ENCODE data around the gene TMC5. TPM values are rescaled to one million over a fixed set of nuclear protein-coding genes. Genes with fewer than 3 reads are reported as not detected.
A peak's percentile ranks its signal among the peaks of the same experiment; 100 is the strongest.
"Not testable (repeated sequence)": the region's sequence is repeated elsewhere in the genome, so short reads cannot be mapped to it uniquely, and the experiment has no call there.

The TMC5 gene, protein sequence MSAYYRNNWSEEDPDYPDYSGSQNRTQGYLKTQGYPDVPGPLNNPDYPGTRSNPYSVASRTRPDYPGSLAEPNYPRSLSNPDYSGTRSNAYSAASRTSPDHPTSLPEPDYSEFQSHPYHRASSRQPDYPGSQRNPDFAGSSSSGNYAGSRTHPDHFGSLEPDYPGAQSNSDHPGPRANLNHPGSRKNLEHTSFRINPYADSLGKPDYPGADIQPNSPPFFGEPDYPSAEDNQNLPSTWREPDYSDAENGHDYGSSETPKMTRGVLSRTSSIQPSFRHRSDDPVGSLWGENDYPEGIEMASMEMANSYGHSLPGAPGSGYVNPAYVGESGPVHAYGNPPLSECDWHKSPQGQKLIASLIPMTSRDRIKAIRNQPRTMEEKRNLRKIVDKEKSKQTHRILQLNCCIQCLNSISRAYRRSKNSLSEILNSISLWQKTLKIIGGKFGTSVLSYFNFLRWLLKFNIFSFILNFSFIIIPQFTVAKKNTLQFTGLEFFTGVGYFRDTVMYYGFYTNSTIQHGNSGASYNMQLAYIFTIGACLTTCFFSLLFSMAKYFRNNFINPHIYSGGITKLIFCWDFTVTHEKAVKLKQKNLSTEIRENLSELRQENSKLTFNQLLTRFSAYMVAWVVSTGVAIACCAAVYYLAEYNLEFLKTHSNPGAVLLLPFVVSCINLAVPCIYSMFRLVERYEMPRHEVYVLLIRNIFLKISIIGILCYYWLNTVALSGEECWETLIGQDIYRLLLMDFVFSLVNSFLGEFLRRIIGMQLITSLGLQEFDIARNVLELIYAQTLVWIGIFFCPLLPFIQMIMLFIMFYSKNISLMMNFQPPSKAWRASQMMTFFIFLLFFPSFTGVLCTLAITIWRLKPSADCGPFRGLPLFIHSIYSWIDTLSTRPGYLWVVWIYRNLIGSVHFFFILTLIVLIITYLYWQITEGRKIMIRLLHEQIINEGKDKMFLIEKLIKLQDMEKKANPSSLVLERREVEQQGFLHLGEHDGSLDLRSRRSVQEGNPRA
- total RNA-seq: 1.2 TPM

DNA sequence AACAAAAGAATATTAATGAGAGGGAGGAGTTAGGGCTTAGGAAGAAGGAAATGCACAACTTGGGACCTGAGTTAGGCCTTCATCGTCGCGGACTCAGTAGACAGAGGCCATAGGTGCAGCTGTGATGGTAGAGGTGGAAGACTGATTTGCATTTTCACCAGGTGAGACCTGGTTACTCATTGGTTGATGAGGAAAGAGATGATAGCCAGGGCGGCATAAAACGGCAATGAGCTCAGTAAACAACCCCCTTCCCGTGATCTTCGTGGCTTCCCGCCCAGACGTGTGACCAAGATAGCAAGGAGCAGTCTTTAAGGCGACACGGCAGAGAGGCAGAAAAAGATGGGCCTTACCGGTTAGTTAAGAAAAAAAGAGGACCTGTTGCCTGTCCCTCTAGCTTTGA is at the start of gene TMC5:
TSS of gene TMC5 (plus strand) at position 244 of the 400 bp plus-strand sequence. CDS start 22,156 bp downstream, outside the sequence.
- DNase-seq: no peak

DNA sequence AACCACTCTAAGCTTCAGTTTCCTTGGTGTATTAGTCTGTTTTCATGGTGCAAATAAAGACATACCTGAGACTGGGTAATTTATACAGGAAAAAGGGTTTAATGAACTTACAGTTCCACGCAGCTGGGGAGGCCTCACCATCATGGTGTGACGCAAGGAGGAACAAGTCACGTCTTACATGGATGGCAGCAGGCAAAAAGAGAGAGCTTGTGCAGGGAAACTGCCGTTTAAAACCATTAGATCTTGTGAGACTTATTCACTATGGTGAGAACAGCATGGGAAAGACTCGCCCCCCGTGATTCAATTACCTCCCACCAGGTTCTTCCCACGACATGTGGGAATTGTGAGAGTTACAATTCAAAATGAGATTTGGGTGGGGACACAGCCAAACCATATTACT is 45.1 kb upstream of the TMC5 start:
- not testable (repeated sequence) for DNase-seq

DNA sequence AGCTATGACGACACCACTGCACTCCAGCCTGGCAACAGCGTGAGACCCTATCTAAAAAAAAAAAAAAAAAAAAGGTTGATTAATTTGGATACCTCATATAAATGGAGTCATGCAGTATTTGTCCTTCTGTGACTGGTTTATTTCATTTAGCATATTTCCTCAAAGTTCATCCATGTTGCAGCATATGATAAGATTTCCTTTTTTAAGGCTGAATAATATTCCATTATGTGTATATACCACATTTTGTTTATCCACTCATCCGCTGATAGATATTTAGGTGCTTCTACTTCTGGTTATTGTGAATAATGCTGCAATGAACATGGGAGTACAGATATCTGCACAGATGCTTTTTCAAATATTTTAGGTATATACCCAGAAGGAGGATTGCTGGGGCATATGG is 43.3 kb upstream of the TMC5 start:
- no peak for DNase-seq

DNA sequence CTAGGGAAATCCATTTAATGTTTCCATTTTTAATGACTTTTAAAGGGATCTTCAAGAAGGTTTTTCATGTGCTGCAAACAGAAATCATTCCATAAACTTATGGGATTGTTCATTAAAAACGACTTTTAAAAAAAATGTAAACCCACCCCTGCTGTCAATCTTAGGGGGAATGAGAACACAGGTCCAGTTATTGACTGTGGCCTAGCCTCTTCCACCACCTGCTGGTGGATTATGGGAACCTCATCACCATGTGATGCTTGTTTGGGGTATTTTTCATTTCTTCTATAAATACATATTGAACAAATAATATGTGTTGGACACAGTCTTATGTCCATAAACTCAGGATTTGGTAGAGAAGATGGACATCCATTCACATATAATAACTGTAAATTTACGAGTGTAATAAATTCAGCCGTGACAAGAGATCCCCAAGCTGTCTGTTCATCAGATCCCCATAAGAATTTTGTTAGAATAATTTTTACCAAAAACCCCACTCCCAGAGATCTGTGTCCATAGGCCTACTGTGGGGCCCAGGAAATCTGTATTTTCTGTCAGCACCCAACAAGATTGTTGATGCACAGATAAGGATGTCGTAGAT is 42.0 kb upstream of the TMC5 start:
- DNase-seq: peak; percentile 64

DNA sequence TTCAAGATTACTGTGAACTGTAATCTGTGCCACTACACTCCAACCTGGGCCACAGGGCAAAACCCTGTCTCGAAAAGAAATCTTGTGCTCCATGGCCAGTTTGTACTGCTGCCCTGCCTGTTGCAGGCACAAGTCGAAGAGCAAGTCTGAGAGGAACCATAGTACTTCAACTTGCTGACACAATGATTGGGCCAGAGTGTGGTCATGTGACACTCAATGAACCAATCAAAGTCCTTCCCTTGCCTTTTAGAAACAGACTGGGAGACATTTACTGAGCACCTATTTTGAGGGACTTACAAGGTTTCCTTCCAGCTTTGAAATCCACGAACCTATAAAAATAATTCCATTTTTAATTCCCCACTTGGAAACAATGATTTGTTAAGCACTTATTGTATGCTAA is 39.8 kb upstream of the TMC5 start:
- DNase-seq: no peak

DNA sequence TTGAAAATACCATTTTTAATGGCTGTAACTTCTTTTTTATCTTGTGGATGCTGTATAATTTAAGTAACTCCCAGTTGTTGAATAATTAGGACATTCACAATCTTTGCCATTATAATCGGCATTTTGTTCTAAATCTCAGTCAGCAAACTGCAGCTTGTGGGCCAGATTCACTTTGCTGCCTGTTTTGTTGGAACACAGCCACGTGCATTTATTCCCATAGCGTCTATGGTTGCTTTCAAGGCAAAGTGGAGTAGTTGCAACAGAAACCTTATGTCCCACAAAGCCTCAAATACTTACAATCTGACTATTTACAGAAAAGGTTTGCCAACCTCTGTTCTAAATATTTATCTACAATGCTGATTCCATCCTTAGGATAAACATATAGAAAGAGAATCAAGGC is 39.2 kb upstream of the TMC5 start:
- no peak for DNase-seq

DNA sequence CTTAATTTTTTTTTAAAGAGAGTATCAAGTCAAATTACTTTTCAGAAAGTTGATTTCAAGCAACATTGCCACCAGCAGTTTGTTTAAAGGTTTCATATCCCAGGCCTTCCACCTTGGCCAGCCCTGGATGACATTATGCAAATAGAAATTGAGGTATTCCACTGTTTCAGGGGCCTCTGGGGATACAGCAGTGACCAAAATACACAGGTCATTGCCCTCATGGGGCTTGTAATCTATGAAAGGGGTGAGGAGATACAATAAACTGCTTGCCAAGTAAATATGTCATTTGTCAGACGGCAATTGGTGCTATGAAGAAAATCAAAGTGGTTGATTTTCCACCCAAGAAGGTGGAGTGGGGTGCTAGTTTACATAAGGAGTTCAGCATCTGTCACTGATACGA is 37.8 kb upstream of the TMC5 start:
- no peak for DNase-seq

DNA sequence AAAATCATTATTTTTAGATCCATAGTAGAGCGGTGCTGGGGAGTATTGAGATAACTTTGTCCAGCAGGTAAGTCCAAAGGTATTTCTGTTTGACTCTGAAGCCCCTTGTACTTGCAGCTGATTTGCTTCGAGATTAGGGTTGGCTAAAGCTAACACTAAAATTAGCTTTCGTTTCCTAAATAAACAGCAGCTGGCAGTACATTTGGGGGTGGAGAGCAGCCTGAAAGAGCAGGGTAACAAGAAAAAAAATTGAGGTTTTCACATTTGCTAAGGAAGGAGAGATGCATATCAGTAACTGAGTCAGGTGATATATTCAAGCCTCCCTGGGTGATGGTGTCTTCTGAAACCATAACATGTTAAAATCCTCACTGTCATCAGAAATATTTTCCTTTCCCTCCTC is 37.4 kb upstream of the TMC5 start:
- no peak for DNase-seq

DNA sequence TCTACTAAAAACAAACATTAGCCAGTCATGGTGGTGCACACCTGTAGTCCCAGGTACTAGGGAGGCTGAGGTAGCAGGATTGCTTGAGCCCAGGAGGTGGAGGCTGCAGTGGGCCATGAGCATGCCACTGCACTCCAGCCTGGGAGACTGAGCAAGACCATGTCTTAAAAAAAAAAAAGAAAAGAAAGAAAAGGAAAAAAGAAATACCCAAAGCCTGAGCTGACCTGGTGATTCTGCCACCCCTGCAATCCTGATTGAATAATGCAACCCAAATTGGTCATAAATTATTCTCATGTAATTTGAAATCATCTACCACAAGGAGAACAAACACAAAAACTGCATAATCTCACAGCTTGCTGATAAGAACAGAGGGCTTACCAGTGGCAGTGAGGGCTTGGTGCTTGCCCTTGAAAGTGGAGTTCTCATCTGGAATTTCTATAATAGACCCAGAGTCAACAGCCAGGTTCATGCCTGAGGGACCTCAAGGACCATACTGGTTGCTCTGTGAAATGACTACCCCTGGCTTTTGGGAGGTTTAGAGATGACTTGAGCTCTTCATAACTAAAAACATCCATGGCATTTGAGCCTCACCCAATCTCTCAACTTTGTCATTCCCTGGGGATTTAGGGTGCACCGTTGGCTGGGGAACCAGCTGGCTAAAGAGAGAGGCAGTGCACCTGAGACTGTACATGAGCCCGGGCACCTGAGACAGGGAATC is 35.4 kb upstream of the TMC5 start:
- DNase-seq: no peak

DNA sequence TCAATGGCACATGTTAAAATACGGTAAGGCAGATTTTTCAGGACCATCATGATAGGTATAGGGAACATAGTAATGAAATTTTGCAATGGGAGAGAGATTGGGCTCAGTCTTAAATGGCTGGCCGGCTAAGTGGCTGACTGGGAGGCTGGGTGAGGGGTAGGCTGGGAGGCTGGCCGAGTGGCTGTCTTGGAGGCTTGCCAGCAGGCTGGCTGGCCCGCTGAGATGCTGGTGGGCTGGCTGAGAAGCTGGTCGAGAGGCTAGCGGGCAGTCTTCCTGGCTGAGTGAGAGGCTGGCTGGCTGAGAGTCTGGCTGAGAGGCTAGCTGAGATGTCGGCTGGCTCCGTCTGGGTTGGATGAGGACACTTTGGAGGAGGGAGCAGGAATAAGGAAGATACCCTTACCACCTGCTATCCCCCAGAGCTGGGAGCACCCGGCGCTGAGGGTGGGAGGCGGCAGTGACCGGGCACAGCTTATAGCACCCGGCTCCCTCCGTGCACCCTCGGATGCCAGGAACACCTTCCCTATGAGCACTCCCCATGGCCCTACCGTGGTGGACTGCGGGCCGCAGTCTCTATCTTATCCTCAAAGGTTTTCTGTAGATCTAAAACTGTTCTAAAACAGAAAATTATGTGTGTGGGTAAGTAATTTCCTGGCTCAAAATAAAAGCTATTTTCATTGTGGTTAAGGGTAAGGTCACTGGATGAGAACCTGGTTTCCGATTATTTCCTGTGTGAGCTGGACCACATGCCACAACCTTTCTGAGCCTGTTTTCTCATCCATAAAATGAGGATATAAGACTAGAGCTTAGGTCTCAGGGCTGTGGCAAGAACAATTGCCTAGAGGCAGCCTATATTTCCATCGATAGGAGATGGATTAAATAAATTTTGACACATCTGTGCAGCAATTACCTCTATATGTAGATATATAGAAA is 34.5 kb upstream of the TMC5 start:
- DNase-seq: no peak

DNA sequence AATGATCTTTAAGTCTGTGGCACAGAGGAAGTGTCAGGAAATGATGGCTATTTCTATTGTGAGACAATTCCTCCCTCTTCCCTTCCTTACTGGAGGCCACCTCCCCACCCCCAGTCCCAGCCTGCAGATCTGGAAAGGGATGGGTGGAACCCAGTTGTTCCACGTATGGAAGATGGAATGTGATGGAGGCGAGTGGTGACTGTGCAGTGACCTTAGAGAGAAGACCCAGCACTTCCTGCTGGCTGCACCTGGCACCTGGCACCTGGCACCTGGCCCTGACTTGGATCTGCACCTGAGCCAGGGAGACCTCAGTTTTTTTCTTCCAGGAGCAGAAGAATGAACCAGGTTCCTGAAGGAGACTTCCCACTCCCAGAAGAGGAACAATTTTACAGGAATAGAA is 33.0 kb upstream of the TMC5 start:
- DNase-seq: no peak

DNA sequence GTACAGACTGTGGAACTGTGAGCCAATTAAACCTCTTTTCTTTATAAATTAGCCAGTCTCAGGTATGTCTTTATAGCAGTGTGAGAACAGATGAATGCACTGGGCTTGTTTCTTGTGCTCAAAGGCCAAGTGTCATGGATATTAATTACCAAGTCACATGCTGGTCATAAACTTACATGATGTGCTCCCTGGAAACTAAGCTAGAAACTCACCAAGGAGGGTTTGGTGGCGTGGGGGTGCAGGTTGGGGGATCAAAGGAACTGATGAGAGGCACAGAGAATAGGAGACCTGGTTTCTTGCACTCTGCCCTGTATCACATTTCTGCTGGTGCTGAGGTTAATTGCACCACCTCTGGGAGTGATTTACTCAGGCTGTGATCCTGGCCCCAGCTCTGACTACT is 31.2 kb upstream of the TMC5 start:
- DNase-seq: no peak

DNA sequence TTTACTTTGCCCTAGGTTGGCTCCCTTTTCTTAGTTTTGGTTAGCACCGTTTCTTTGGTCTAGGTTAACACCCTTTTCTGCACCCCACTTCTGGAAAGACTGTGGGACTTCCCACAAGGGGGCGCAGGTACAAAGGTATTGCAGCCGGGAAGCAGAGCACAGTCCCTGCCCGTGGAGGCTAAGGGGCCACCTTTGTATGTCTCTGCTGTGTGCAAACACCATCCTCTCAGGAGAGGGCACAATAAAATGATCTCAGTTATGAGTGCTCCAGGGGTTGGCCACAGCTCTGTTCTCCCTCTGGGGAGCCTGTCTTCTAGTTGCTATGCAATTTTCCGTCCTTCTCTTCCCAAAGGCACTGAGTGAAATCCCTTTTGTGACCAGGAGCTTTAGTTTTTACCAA is 28.4 kb upstream of the TMC5 start:
- no peak for DNase-seq

DNA sequence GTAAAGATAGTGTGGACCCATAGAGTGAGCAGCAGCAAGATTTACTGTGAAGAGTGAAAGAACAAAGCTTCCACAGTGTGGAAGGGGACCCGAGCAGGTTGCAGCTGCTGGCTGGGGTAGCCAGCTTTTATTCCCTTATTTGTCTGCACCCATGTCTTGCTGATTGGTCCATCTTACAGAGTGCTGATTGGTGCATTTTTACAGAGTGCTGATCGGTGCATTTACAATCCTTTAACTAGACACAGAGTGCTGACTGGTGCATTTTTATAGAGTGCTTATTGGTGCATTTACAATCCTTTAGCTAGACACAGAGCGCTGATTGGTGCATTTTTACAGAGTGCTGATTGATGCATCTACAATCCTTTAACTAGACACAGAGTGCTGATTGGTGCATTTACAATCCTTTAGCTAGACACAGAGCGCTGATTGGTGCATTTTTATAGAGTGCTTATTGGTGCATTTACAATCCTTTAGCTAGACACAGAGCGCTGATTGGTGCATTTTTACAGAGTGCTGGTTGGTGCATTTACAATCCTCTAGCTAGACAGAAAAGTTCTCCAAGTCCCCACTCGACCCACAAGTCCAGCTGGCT is 26.4 kb upstream of the TMC5 start:
- not testable (repeated sequence) for DNase-seq

DNA sequence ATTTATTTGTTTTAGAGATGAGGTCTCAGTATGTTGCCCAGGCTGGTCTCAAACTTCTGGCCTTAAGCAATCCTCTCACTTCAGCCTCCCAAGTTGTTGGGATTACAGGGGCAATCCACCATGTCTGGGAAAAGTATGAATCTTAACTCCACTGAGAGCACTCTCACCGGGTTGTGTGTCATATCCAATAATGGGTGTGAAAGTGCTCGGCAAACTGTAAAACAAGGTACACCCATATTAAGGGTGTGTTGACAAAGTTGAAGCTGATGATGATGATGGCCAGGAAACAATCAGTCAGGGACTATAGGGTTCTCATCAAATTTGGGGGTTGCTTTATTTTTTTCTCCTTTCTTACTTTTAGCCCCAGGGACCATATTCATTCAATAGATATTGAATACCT is 25.3 kb upstream of the TMC5 start:
- DNase-seq: no peak

DNA sequence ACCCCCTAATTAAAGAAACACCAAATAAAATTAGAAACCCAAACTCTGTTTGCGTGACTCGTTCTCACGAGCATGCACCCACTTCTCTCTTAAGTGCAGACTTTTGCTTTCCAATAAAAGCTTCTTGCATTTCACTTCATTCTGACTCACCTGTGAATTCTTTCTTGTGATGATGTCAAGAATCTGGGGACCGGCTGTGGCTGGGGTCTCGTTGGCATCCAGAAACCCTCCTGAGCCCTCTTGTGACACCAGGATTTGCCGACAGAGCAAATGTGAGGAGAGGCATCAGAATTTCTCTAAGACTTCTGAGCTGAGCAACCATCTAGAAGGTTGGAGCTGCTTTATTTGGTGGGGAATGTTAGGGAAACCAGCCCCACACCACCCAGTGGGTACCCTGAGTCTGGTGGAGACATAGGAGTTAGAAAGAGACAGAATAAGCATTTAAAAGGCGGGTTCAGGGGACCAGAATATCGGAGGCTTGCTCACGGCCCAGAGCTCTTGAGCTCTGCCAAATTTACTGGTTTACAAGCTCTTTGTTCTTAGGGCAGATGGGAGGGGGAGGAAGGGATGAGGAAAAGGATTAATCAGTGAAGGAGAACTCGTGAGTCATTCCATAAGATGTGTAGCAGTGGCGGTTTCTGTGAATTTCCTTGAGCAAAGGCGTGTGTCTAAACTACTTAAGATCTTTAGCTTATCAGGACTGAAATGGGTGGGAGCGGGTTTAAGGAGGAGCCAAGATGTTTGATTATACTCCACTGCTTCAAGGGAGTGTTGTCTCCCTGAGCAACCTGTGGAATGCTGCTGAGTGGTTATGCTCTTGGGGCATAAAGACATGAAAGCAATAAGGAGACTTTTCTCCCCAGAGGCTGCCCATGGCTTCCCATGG is 24.2 kb upstream of the TMC5 start:
- no peak for DNase-seq

DNA sequence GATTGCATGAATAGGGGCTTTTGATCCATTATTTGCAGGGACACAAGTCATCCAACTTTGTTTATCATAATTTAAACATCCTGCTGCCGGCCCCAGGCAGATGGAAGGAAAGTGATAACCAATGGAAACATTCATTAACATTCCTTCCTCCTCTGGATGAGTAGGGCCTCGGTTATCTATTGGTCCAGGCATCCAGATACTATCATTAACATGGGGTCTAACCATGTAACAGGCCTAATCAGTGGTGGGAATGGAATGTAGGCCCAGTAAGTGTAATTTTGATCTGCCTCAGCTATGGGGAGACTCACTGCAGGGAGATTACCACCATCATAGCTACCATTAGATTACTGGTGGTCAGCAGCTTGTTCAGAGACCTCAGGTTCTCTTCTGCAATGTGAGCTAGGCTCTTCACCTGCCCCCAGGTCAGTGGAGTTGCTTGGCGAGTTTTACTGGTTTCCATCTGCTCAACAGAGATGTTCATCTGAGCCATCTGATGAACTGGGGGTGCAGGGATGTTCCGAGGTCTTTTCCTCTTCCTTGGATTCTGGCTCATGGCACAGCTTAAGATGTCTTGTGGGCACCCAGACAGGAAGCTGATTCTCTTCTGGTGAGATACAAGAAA is 21.9 kb upstream of the TMC5 start:
- DNase-seq: not testable (repeated sequence)

DNA sequence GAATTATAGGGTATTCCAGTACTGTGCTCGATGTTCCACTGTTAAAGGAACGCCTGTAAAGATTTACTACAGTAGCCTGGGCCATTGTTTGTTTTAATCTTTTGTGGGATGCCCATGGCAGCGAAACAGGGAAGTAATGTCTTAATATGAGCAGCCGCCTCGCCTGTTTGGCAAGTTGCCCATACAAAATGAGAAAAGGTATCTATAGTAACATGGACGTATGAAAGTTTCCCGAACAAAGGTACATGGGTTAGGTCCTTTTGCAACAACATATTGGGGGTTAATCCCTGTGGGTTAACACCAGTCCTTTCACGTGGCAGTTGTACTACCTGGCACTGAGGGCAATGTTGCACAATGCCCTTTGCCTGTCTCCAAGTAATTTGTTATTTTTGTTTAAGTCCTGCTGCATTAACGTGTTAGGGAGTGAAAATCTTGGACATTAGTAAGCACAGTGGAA is 21.1 kb upstream of the TMC5 start:
- no peak for DNase-seq

DNA sequence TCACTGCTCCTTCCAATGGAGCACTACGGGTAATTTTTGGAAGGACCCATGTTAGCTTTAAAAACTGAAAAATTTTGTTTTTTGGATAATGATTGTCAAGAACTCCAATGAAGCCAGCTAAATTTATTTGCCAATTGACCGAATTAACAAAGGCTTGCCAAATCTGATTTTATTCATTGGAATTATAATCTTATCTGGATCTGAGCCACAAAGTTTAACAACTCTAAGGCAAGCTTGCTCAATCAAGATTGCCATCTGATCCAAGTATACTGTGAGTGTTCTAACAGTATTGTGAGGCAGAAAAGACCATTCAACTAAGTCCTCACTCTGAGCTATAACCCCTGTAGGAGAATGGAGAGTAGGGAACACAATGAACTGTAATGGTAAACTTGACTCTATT is 20.3 kb upstream of the TMC5 start:
- not testable (repeated sequence) for DNase-seq
